K562 (cell line): Measurements from ENCODE around the gene VSNL1. TPM values are rescaled to one million over a fixed set of nuclear protein-coding genes. Genes with fewer than 3 reads are reported as not detected.

Experiments used
- E2F6 ChIP-seq, 2 experiments: IDR thresholded peaks; 2 replicates each; pipeline ENCODE4 v1.6.1; 2011; ENCODE audit warnings: borderline replicate concordance in 1 of 2, control low read depth in 1 of 2, low read depth in 1 of 2, low read length in 1 of 2, mild to moderate bottlenecking in 1 of 2, mixed read lengths in 1 of 2, moderate library complexity in 1 of 2; ENCODE audit not compliant: insufficient read depth in 1 of 2, insufficient read length in 1 of 2, poor library complexity in 1 of 2, severe bottlenecking in 1 of 2; ENCODE audit errors: extremely low read depth in 1 of 2
- MAFK ChIP-seq: IDR thresholded peaks from 2 replicates; pipeline ENCODE4 v1.6.1; 2011; ENCODE audit warnings: low read length, improper control_type of control experiment
- MAX ChIP-seq: sonication (generic); formaldehyde crosslinking; IDR thresholded peaks from 2 replicates; pipeline ENCODE4 v1.9.0; 2022; ENCODE audit warnings: mild to moderate bottlenecking, missing genetic modification reagents
- MCM5 ChIP-seq: fragments of 450-650 bp; IDR thresholded peaks from 2 replicates; pipeline ENCODE4 v1.6.1; 2016; ENCODE audit warnings: low read depth
- NR2C1 ChIP-seq, 2 experiments: fragments of 450-650 bp; IDR thresholded peaks; 2 replicates each; pipeline ENCODE4 v1.6.1; 2017; ENCODE audit warnings: mild to moderate bottlenecking in 2 of 2, antibody characterized with exemption in 1 of 2, inconsistent platforms in 1 of 2, missing compliant biosample characterization in 1 of 2, missing genetic modification characterization in 1 of 2
- NRF1 ChIP-seq, 2 experiments: fragments of 450-650 bp; IDR thresholded peaks in 1 of 2; conservative IDR thresholded peaks in 1 of 2; 2 replicates each; pipeline ENCODE4 v1.6.1; 2014; ENCODE audit warnings: mild to moderate bottlenecking in 2 of 2
- PHF8 ChIP-seq: fragments of 200-600 bp; sonication (generic); IDR thresholded peaks from 2 replicates; pipeline ENCODE4 v1.6.1; 2012; ENCODE audit warnings: mixed run types, mild to moderate bottlenecking, inconsistent platforms, low read length, moderate library complexity, borderline replicate concordance
- RBFOX2 ChIP-seq: fragments of 200-400 bp; formaldehyde crosslinking; IDR thresholded peaks from 2 replicates; pipeline ENCODE4 v1.6.1; 2017; ENCODE audit warnings: low read depth, mild to moderate bottlenecking, low read length, moderate library complexity
- SRF ChIP-seq, 2 experiments: fragments of 250-450, 450-650 bp in 1 of 2; sonication (Bioruptor Pico) in 1 of 2; sonication (generic) in 1 of 2; formaldehyde crosslinking; IDR thresholded peaks; 2 replicates each; pipeline versions ENCODE4 v1.5.0 to v1.5.1; 2020 to 2022; ENCODE audit warnings: mild to moderate bottlenecking in 1 of 2, missing genetic modification reagents in 1 of 2
- TRIM24 ChIP-seq, 2 experiments: fragments of 450-650 bp; IDR thresholded peaks; 2 replicates each; pipeline ENCODE4 v1.6.1; 2016
- ZFX ChIP-seq: sonication (generic); formaldehyde crosslinking; IDR thresholded peaks from 2 replicates; pipeline ENCODE4 v1.8.0; 2022; ENCODE audit warnings: mild to moderate bottlenecking, missing genetic modification reagents, moderate library complexity
- ZNF24 ChIP-seq: fragments of 450-650 bp; IDR thresholded peaks from 2 replicates; pipeline ENCODE4 v1.6.1; 2016
- ZNF316 ChIP-seq: fragments of 450-650 bp; IDR thresholded peaks from 2 replicates; pipeline ENCODE4 v1.6.1; 2016
- polyA plus RNA-seq, 8 experiments: library from polyadenylated mRNA; depleted of rRNA in 4 of 8; stranded (reverse) in 5 of 8; unstranded in 3 of 8; fragments of >200 nt; fragmentation: Nextera tagmentation in 2 of 8; fragmentation: Illumina TruSeq in 1 of 8; extraction: Ambion mirVana in 2 of 8; extraction: Trizol in 1 of 8; gene quantifications; 2 replicates each; pipeline versions ENCODE4 v1.2.1 to v1.2.3, GENCODE V29; 2011 to 2014; ENCODE audit warnings: inconsistent platforms in 1 of 8, missing spikeins in 1 of 8
- total RNA-seq, 7 experiments: library from RNA; depleted of rRNA in 6 of 7; stranded (reverse); fragments of >200 nt in 6 of 7; fragmentation: Illumina TruSeq in 2 of 7; extraction: Trizol in 2 of 7; gene quantifications; 2 replicates each; pipeline versions ENCODE4 v1.2.1 to v1.2.3, GENCODE V29; 2011 to 2021; ENCODE audit warnings: low replicate concordance in 1 of 7
- TF ChIP-seq, protein P1 (sequence below): fragments of 450-650 bp; IDR thresholded peaks from 2 replicates; pipeline ENCODE4 v1.6.1; 2016; ENCODE audit warnings: mild to moderate bottlenecking, moderate library complexity

Gene VSNL1
- total and polyA plus RNA-seq, 9 of the 15 experiments (the other 6 are each of a cell fraction or from before 2014, with no cell fraction given): 0.20 TPM; not detected in 8

DNA sequence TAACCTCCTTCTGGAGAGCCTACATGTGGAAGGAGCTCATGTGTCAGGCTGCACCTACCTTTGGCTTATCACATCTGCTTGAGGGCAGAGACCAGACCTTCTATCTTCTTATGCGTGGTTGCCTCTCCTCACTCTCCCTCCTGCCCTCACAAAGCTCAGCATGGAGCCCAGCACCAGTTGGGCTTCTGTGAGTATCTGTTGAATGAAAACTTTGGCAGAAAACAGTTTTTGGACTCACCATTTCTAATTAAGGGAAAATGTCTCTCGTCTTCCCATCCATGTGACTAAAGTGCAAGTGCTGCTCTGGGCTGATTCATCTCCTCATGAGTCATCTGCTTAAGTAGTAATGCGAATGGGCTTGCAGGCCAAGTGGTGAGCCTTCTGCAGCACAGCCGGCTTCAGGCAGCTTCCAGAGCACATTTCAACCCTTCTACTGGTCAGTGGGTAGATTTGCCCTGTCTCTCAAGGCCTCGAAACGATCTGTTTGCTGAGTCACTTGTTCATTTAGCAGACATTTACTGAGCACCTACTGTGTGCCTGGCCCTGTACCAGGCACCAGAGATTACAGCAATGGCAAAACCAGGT is 102.6 kb downstream of the VSNL1 start (continued):
- TF ChIP-seq, protein P1, sequence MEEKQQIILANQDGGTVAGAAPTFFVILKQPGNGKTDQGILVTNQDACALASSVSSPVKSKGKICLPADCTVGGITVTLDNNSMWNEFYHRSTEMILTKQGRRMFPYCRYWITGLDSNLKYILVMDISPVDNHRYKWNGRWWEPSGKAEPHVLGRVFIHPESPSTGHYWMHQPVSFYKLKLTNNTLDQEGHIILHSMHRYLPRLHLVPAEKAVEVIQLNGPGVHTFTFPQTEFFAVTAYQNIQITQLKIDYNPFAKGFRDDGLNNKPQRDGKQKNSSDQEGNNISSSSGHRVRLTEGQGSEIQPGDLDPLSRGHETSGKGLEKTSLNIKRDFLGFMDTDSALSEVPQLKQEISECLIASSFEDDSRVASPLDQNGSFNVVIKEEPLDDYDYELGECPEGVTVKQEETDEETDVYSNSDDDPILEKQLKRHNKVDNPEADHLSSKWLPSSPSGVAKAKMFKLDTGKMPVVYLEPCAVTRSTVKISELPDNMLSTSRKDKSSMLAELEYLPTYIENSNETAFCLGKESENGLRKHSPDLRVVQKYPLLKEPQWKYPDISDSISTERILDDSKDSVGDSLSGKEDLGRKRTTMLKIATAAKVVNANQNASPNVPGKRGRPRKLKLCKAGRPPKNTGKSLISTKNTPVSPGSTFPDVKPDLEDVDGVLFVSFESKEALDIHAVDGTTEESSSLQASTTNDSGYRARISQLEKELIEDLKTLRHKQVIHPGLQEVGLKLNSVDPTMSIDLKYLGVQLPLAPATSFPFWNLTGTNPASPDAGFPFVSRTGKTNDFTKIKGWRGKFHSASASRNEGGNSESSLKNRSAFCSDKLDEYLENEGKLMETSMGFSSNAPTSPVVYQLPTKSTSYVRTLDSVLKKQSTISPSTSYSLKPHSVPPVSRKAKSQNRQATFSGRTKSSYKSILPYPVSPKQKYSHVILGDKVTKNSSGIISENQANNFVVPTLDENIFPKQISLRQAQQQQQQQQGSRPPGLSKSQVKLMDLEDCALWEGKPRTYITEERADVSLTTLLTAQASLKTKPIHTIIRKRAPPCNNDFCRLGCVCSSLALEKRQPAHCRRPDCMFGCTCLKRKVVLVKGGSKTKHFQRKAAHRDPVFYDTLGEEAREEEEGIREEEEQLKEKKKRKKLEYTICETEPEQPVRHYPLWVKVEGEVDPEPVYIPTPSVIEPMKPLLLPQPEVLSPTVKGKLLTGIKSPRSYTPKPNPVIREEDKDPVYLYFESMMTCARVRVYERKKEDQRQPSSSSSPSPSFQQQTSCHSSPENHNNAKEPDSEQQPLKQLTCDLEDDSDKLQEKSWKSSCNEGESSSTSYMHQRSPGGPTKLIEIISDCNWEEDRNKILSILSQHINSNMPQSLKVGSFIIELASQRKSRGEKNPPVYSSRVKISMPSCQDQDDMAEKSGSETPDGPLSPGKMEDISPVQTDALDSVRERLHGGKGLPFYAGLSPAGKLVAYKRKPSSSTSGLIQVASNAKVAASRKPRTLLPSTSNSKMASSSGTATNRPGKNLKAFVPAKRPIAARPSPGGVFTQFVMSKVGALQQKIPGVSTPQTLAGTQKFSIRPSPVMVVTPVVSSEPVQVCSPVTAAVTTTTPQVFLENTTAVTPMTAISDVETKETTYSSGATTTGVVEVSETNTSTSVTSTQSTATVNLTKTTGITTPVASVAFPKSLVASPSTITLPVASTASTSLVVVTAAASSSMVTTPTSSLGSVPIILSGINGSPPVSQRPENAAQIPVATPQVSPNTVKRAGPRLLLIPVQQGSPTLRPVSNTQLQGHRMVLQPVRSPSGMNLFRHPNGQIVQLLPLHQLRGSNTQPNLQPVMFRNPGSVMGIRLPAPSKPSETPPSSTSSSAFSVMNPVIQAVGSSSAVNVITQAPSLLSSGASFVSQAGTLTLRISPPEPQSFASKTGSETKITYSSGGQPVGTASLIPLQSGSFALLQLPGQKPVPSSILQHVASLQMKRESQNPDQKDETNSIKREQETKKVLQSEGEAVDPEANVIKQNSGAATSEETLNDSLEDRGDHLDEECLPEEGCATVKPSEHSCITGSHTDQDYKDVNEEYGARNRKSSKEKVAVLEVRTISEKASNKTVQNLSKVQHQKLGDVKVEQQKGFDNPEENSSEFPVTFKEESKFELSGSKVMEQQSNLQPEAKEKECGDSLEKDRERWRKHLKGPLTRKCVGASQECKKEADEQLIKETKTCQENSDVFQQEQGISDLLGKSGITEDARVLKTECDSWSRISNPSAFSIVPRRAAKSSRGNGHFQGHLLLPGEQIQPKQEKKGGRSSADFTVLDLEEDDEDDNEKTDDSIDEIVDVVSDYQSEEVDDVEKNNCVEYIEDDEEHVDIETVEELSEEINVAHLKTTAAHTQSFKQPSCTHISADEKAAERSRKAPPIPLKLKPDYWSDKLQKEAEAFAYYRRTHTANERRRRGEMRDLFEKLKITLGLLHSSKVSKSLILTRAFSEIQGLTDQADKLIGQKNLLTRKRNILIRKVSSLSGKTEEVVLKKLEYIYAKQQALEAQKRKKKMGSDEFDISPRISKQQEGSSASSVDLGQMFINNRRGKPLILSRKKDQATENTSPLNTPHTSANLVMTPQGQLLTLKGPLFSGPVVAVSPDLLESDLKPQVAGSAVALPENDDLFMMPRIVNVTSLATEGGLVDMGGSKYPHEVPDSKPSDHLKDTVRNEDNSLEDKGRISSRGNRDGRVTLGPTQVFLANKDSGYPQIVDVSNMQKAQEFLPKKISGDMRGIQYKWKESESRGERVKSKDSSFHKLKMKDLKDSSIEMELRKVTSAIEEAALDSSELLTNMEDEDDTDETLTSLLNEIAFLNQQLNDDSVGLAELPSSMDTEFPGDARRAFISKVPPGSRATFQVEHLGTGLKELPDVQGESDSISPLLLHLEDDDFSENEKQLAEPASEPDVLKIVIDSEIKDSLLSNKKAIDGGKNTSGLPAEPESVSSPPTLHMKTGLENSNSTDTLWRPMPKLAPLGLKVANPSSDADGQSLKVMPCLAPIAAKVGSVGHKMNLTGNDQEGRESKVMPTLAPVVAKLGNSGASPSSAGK: peak; percentile 83
- TF ChIP-seq MCM5 (no peak), SRF (CRISPR knock-in tag; IDR thresholded peaks at IDR 0.05) (peak in 1 of 2 experiments; percentile 49; a peak in 1 of 4 replicates), NRF1 (conservative IDR thresholded peaks at IDR 0.05 in 1 of 2, IDR thresholded peaks at IDR 0.05 in 1 of 2) (0 out of 4 replicates have a peak, but pooled peaks of 1 of the 2 experiments have one; percentile 25), PHF8 (peak; percentile 20; the same call in 1 of the 2 replicates), MAFK (peak; percentile 52), TRIM24 (IDR thresholded peaks at IDR 0.05) (peak in 1 of 2 experiments; percentile 38; a peak in 1 of 4 replicates), MAX (CRISPR knock-in tag) (peak; percentile 79), ZNF316 (peak; percentile 52; the same call in 1 of the 2 replicates), RBFOX2 (no peak), NR2C1 (IDR thresholded peaks at IDR 0.05) (no peak), NR2C1 (tag; IDR thresholded peaks at IDR 0.05) (0 out of 2 replicates have a peak, but pooled peaks have one; percentile 7), ZFX (CRISPR knock-in tag) (peak; percentile 71), ZNF24 (peak; percentile 34; the same call in 1 of the 2 replicates), E2F6 (IDR thresholded peaks at IDR 0.05; ENCODE audit: borderline replicate concordance in 1 of 2, extremely low read depth in 1 of 2, insufficient read depth in 1 of 2, insufficient read length in 1 of 2, low read depth in 1 of 2, low read length in 1 of 2, poor library complexity in 1 of 2, severe bottlenecking in 1 of 2) (peak in 1 of 2 experiments; percentile 54)
